Ovary (tissue), 3 donors: Measurements from ENCODE around the gene GHITM.

Source experiments
- EP300 ChIP-seq: sonication (generic); formaldehyde crosslinking; IDR thresholded peaks from one replicate; pipeline ENCODE4 v1.6.1; 2017; ENCODE audit warnings: antibody characterized with exemption
- TF ChIP-seq, protein P1 (sequence below), 3 donors: fragments of 450-650 bp in 2 of 3; fragments of 200-600 bp in 1 of 3; IDR thresholded peaks; one replicate each; pipeline versions ENCODE4 v1.5.1 to v1.8.0; 2016 to 2022; ENCODE audit warnings: antibody characterized with exemption in 3 of 3, mild to moderate bottlenecking in 1 of 3
- donor health status: DM: no; HTN: no; CAD: no.

DNA sequence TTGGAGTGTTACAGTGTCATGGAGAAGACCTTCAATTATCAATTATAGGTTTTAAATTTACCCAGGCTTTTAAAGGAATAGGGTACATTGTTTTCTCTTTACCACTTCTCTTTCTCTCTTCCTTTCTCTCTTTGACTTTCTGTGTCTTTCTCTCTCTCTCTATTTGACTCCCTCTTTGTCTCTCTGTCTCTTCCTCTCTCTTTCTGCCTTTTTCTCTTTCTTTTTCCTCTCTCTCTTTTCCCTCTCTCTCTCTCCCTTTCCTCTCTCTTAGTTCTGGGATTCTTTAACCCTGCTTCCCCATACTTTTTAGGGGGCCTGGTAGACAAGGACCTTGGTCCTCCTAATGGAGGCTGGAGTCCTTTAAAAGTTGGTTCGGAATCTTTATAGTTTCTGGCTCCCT is 15.9 kb upstream of the GHITM start:
- TF ChIP-seq, protein P1, sequence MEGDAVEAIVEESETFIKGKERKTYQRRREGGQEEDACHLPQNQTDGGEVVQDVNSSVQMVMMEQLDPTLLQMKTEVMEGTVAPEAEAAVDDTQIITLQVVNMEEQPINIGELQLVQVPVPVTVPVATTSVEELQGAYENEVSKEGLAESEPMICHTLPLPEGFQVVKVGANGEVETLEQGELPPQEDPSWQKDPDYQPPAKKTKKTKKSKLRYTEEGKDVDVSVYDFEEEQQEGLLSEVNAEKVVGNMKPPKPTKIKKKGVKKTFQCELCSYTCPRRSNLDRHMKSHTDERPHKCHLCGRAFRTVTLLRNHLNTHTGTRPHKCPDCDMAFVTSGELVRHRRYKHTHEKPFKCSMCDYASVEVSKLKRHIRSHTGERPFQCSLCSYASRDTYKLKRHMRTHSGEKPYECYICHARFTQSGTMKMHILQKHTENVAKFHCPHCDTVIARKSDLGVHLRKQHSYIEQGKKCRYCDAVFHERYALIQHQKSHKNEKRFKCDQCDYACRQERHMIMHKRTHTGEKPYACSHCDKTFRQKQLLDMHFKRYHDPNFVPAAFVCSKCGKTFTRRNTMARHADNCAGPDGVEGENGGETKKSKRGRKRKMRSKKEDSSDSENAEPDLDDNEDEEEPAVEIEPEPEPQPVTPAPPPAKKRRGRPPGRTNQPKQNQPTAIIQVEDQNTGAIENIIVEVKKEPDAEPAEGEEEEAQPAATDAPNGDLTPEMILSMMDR (IDR thresholded peaks at IDR 0.05) = no peak
- no peak for TF ChIP-seq EP300
